DMS153 treated with DMSO at 0.1 percent for 48 hours (cell line): ENCODE data around the gene CYS1.

Experiments
- DNase-seq: peaks from one replicate; lab custom pipeline; 2025; ENCODE audit not compliant: unreplicated experiment; lab: John Stamatoyannopoulos, UW

The CYS1 gene

GRCh38 chr2:10052216-10052615 lies 28.0 kb downstream of the CYS1 start:
- no peak for DNase-seq

GRCh38 chr2:10048501-10049171 lies 31.6 kb downstream of the CYS1 start:
- DNase-seq: no peak

- no peak for DNase-seq
Observed at GRCh38 chr2:10047616-10048500, 32.4 kb downstream of the CYS1 start.

GRCh38 chr2:10046931-10047330 lies 33.3 kb downstream of the CYS1 start:
- DNase-seq: no peak

- DNase-seq: no peak
Observed at GRCh38 chr2:10045561-10046355, 34.5 kb downstream of the CYS1 start.

- DNase-seq: peak; percentile 90
Observed at GRCh38 chr2:10043906-10044601, 36.2 kb downstream of the CYS1 start.

GRCh38 chr2:10043256-10043905 lies 36.8 kb downstream of the CYS1 start, which contains the start of gene KLF11:
TSS of gene KLF11 (plus strand) at chr2:10043550. CDS start at chr2:10043717, 167 bp downstream.
- DNase-seq: peak; percentile 87

GRCh38 chr2:10042301-10043161 lies 37.7 kb downstream of the CYS1 start:
- DNase-seq: peak; percentile 36

GRCh38 chr2:10041711-10042110 lies 38.5 kb downstream of the CYS1 start:
- DNase-seq: no peak

- no peak for DNase-seq
Observed at GRCh38 chr2:10039658-10040410, 40.4 kb downstream of the CYS1 start.

GRCh38 chr2:10038716-10039115 lies 41.5 kb downstream of the CYS1 start:
- DNase-seq: no peak

- DNase-seq: no peak
Observed at GRCh38 chr2:10038123-10038522, 42.1 kb downstream of the CYS1 start.

GRCh38 chr2:10036095-10036884 lies 43.9 kb downstream of the CYS1 start:
- no peak for DNase-seq

GRCh38 chr2:10035633-10036032 lies 44.6 kb downstream of the CYS1 start:
- no peak for DNase-seq

GRCh38 chr2:10035053-10035422 lies 45.2 kb downstream of the CYS1 start:
- no peak for DNase-seq

- no peak for DNase-seq
Observed at GRCh38 chr2:10034333-10035052, 45.7 kb downstream of the CYS1 start.
